ENCODE measurements around the gene KLHL29.

- TF ChIP-seq CTCF (IDR thresholded peaks at IDR 0.05; ENCODE audit: poor library complexity) = no peak
- no peak for TF ChIP-seq EZH2 (IDR thresholded peaks at IDR 0.05; ENCODE audit: borderline replicate concordance)
- TF ChIP-seq EZH2phosphoT487 (IDR thresholded peaks at IDR 0.05; ENCODE audit: low read depth, severe bottlenecking, unreplicated experiment) = no peak
These were observed 117.1 kb downstream of the KLHL29 start for GRCh38 chr2:23502096-23502495.

All from hepatocyte (in vitro differentiated cells).